B cell (primary cell): ENCODE results near the gene PYGO1. TPM values are rescaled to one million over a fixed set of nuclear protein-coding genes. Genes with fewer than 3 reads are reported as not detected.

Source experiments
- ATAC-seq: fragments of 200-7000 bp; cut with Tn5 transposase; one replicate; pipeline ENCODE4 v1.10.0; 2021; ENCODE audit warnings: low read depth, mild to moderate bottlenecking, moderate number of reproducible peaks, moderate library complexity
- CTCF ChIA-PET: fragments of 350-600 bp; sonication (Branson Sonifier 250); formaldehyde crosslinking; loops from one replicate; lab custom pipeline; 2021; ENCODE audit warnings: antibody characterized with exemption, inconsistent platforms; lab: Charles Lee
- POLR2A ChIA-PET: fragments of 350-600 bp; sonication (Branson Sonifier 250); formaldehyde crosslinking; loops from one replicate; lab custom pipeline; 2021; ENCODE audit warnings: antibody characterized with exemption; lab: Charles Lee
- DNase-seq: peaks from one replicate; pipeline ENCODE4 v3.0.0; 2013
- H2AFZ ChIP-seq: 2 replicates; pipeline ENCODE4 v1.6.1; 2012; ENCODE audit warnings: mild to moderate bottlenecking, low read depth, low read length; ENCODE audit not compliant: insufficient read depth, poor library complexity, severe bottlenecking
- H3K27ac ChIP-seq, 2 donors: 1 replicate in 1 of 2; 2 replicates in 1 of 2; pipeline ENCODE4 v1.5.1; 2012 to 2013; ENCODE audit warnings: low read length in 2 of 2, mild to moderate bottlenecking in 2 of 2, moderate library complexity in 1 of 2
- H3K27me3 ChIP-seq, 4 experiments: fragments of 200-600 bp in 1 of 4; sonication (generic) in 1 of 4; replicated peaks in 1 of 4; 1 replicate in 2 of 4; 2 replicates in 2 of 4; pipeline versions ENCODE4 v1.6.1 to v1.7.0; 2013 to 2016; ENCODE audit warnings: low read length in 3 of 4, mild to moderate bottlenecking in 2 of 4, mixed read lengths in 1 of 4, moderate library complexity in 1 of 4; ENCODE audit not compliant: insufficient read depth in 4 of 4, control insufficient read depth in 3 of 4; ENCODE audit errors: control extremely low read depth in 1 of 4
- H3K36me3 ChIP-seq, 2 experiments: replicated peaks in 1 of 2; 1 replicate in 1 of 2; 2 replicates in 1 of 2; pipeline versions ENCODE4 v1.6.1 to v1.7.1; 2013; ENCODE audit warnings: low read length in 1 of 2; ENCODE audit not compliant: insufficient read depth in 2 of 2, control insufficient read depth in 1 of 2; ENCODE audit errors: control extremely low read depth in 1 of 2, extremely low read depth in 1 of 2
- H3K4me1 ChIP-seq, 2 donors: fragments of 200-600 bp in 1 of 2; sonication (generic) in 1 of 2; 1 replicate in 1 of 2; 2 replicates in 1 of 2; pipeline versions ENCODE4 v1.5.1 to v1.6.1; 2013 to 2017; ENCODE audit warnings: low read length in 2 of 2; ENCODE audit not compliant: control insufficient read depth in 2 of 2, insufficient read depth in 2 of 2
- H3K4me2 ChIP-seq: replicated peaks from 2 replicates; pipeline ENCODE3; 2012; ENCODE audit warnings: mild to moderate bottlenecking, low read depth, low read length; ENCODE audit not compliant: poor library complexity, severe bottlenecking
- H3K4me3 ChIP-seq, 5 experiments: fragments of 200-600 bp in 1 of 5; sonication (generic) in 1 of 5; 1 replicate in 3 of 5; 2 replicates in 2 of 5; pipeline versions ENCODE4 v1.5.1 to v1.7.0; 2011 to 2016; ENCODE audit warnings: low read length in 4 of 5, mild to moderate bottlenecking in 4 of 5, low read depth in 2 of 5, control low read depth in 1 of 5, moderate library complexity in 1 of 5; ENCODE audit not compliant: insufficient read depth in 1 of 5; ENCODE audit errors: control extremely low read depth in 1 of 5, extremely low read depth in 1 of 5
- H3K79me2 ChIP-seq: fragments of 200-600 bp; sonication (generic); one replicate; pipeline ENCODE4 v1.6.0; 2016; ENCODE audit warnings: low read length; ENCODE audit not compliant: control insufficient read depth, insufficient read depth
- H3K9ac ChIP-seq: fragments of 200-600 bp; sonication (generic); 2 replicates; pipeline ENCODE4 v1.6.1; 2017; ENCODE audit warnings: mild to moderate bottlenecking, low read length, moderate library complexity
- H3K9me3 ChIP-seq, 3 donors: one replicate each; pipeline versions ENCODE4 v1.6.1 to v1.7.1; 2013; ENCODE audit warnings: low read length in 2 of 3; ENCODE audit not compliant: control insufficient read depth in 2 of 3, insufficient read depth in 1 of 3; ENCODE audit errors: control extremely low read depth in 1 of 3
- H4K20me1 ChIP-seq: 2 replicates; pipeline ENCODE4 v1.6.0; 2012; ENCODE audit warnings: mild to moderate bottlenecking, low read length; ENCODE audit not compliant: insufficient read depth, control insufficient read depth, poor library complexity, severe bottlenecking
- H3K27ac Mint-ChIP-seq: one replicate; pipeline ENCODE4 v1.8.0; 2021; ENCODE audit warnings: mixed read lengths
- H3K27me3 Mint-ChIP-seq: one replicate; pipeline ENCODE4 v1.8.0; 2021; ENCODE audit warnings: mixed read lengths
- H3K4me1 Mint-ChIP-seq: one replicate; pipeline ENCODE4 v1.8.0; 2021; ENCODE audit warnings: mixed read lengths
- H3K4me3 Mint-ChIP-seq: one replicate; pipeline ENCODE4 v1.8.0; 2021; ENCODE audit warnings: mixed read lengths
- H3K9me3 Mint-ChIP-seq: one replicate; pipeline ENCODE4 v1.8.0; 2022; ENCODE audit warnings: mixed read lengths; ENCODE audit not compliant: insufficient read depth
- EZH2 ChIP-seq: IDR thresholded peaks from 2 replicates; pipeline ENCODE4 v1.6.1; 2012; ENCODE audit warnings: borderline replicate concordance, low read depth, mild to moderate bottlenecking, moderate library complexity, low read length; ENCODE audit not compliant: insufficient read depth, poor library complexity, severe bottlenecking
- WGBS: methylation state at CpG from one replicate; pipeline ENCODE4 v1.1.5; 2013; ENCODE audit warnings: missing lambda C conversion rate; ENCODE audit not compliant: insufficient coverage; 5-methylcytosine and 5-hydroxymethylcytosine counted together
- intact Hi-C: fragments of 100-400 bp; cut with micrococcal nuclease; formaldehyde crosslinking; loops from one replicate; pipeline ENCODE4 v1.10.0; 2022
- polyA plus RNA-seq: library from polyadenylated mRNA; depleted of rRNA; stranded (reverse); fragments of >200 nt; gene quantifications from 2 replicates; pipeline ENCODE4 v1.2.3, GENCODE V29; 2012
- total RNA-seq, 2 donors: library from RNA; stranded (reverse); fragments of 120-200 nt in 1 of 2; gene quantifications; 1 replicate in 1 of 2; 2 replicates in 1 of 2; pipeline versions ENCODE4 v1.2.3 to v1.2.4, GENCODE V29; 2013 to 2022
- TF ChIP-seq, protein P1 (sequence below): fragments of 200-600 bp; IDR thresholded peaks from one replicate; pipeline ENCODE4 v1.8.0; 2022; ENCODE audit warnings: antibody characterized with exemption, mild to moderate bottlenecking

Gene PYGO1
- total and polyA plus RNA-seq, 2 donors (not counting 1 experiment from before 2014, with no cell fraction given): 0.02 TPM; not detected in 1

- Histone ChIP-seq H3K79me2 (no peaks in the 10 kb centered on the region), H2AFZ (no peak overlapping the region), H3K9me3 (no peaks in the 10 kb centered on the region), H3K4me1 (no peaks in the 10 kb centered on the region), H3K27me3 (peaks cover 0 to 4% (median 0%) of the 10 kb centered on the region in 4 experiments), H4K20me1 (no peaks in the 10 kb centered on the region), H3K36me3 (no peaks in the 10 kb centered on the region), H3K9ac (no peak overlapping the region), H3K4me3 (no peak overlapping the region), H3K27ac (no peak overlapping the region), H3K4me2 (no peak overlapping the region)
- no peaks in the 10 kb centered on the region for H3K9me3 Mint-ChIP-seq
- POLR2A ChIA-PET: no interaction called here
- H3K4me1 Mint-ChIP-seq: no peaks in the 10 kb centered on the region
- H3K27ac Mint-ChIP-seq: no peak overlapping the region
- TF ChIP-seq EZH2: no peak
- TF ChIP-seq, protein P1, sequence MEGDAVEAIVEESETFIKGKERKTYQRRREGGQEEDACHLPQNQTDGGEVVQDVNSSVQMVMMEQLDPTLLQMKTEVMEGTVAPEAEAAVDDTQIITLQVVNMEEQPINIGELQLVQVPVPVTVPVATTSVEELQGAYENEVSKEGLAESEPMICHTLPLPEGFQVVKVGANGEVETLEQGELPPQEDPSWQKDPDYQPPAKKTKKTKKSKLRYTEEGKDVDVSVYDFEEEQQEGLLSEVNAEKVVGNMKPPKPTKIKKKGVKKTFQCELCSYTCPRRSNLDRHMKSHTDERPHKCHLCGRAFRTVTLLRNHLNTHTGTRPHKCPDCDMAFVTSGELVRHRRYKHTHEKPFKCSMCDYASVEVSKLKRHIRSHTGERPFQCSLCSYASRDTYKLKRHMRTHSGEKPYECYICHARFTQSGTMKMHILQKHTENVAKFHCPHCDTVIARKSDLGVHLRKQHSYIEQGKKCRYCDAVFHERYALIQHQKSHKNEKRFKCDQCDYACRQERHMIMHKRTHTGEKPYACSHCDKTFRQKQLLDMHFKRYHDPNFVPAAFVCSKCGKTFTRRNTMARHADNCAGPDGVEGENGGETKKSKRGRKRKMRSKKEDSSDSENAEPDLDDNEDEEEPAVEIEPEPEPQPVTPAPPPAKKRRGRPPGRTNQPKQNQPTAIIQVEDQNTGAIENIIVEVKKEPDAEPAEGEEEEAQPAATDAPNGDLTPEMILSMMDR: no peak
- ATAC-seq: no peak
- intact Hi-C loops: no loop called here
- WGBS: no CpG with 5 or more reads among the region's 2 CpGs
- H3K4me3 Mint-ChIP-seq: no peak overlapping the region
- peaks cover 15% of the 10 kb centered on the region for H3K27me3 Mint-ChIP-seq
- DNase-seq: no peak
- CTCF ChIA-PET: no interaction called here
Measured at GRCh38 chr15:55628369-55628730, 40.2 kb upstream of the PYGO1 start.

DNA sequence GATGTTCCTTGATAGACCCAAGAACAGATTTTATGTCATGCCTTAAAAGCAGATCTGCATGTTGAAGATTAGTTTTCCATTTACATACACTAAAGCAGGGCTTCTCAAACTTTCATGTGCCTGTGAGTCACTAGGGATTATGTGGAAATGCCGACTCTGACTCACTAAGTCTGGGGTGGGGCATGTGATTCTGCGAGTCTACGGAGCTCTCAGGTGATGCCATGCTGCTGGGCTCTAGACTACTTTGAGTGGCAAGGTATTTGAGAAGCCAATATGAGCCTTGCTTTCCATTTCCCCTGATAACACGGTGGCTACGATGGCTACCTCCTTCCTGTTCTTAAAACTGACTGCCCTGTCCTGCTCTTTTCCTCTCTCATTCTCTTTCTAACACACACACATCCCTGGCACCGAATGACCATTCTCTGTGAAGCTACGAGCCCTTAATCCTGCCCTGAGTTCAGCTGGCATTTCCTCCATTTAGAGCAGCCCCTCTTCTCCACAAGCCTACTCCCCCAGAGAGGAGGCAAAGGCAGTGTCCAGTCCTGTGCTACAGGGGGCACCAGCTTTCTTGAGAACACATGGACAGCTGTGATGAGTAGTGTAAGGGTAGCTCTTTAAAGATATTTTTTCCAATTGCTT lies 39.7 kb upstream of the PYGO1 start:
- H3K4me3 ChIP-seq: no peak overlapping the region
- POLR2A ChIA-PET: no interaction called here
- no peaks in the 10 kb centered on the region for H4K20me1 ChIP-seq
- H3K27me3 ChIP-seq: peaks cover 0 to 4% (median 0%) of the 10 kb centered on the region in 4 experiments
- TF ChIP-seq EZH2: no peak
- TF ChIP-seq, protein P1: no peak
- no peak overlapping the region for H3K4me2 ChIP-seq
- CTCF ChIA-PET: no interaction called here
- no peak overlapping the region for H3K27ac ChIP-seq
- Mint-ChIP-seq H3K4me1 (no peaks in the 10 kb centered on the region), H3K27me3 (peaks cover 15% of the 10 kb centered on the region), H3K27ac (no peak overlapping the region), H3K9me3 (no peaks in the 10 kb centered on the region), H3K4me3 (no peak overlapping the region)
- ATAC-seq: no peak
- DNase-seq: no peak
- no peaks in the 10 kb centered on the region for H3K36me3 ChIP-seq
- no peak overlapping the region for H2AFZ ChIP-seq
- H3K4me1 ChIP-seq: no peaks in the 10 kb centered on the region
- no peaks in the 10 kb centered on the region for H3K79me2 ChIP-seq
- intact Hi-C loops: no loop called here
- H3K9me3 ChIP-seq: no peaks in the 10 kb centered on the region
- no peak overlapping the region for H3K9ac ChIP-seq
- WGBS: 82% methylated on average over 7 of the region's 7 CpGs
